ENCODE measurements around the gene FRMD3. TPM values are rescaled to one million over a fixed set of nuclear protein-coding genes. Genes with fewer than 3 reads are reported as not detected.

FRMD3 gene
- total and polyA plus RNA-seq, 10 donors: 0.82 to 45.8 (median 18.9) TPM

- intact Hi-C loops (cut with DNase I; ENCODE audit: low total_unique reads): no loop called here
These were observed 117.7 kb downstream of the FRMD3 start for GRCh38 chr9:83420486-83420885.

GRCh38 chr9:83419961-83420360, 118.2 kb downstream of the FRMD3 start:
- no peak overlapping the region for H3K27ac ChIP-seq
- peaks cover 0 to 2% (median 0%) of the 10 kb centered on the region in 8 donors for H3K9me3 ChIP-seq
- TF ChIP-seq POLR2AphosphoS5 (IDR thresholded peaks at IDR 0.05): no peak
- no peak for TF ChIP-seq POLR2A (IDR thresholded peaks at IDR 0.05)
- TF ChIP-seq CTCF (IDR thresholded peaks at IDR 0.05 in 8 of 11, conservative IDR thresholded peaks at IDR 0.05 in 3 of 11): no peak
- peaks cover 0 to 2% (median 0%) of the 10 kb centered on the region in 6 donors for H3K36me3 ChIP-seq
- H3K4me3 ChIP-seq: no peak overlapping the region
- no peaks in the 10 kb centered on the region for H3K27me3 ChIP-seq (replicated peaks in 1 of 7)
- peaks cover 0 to 7% (median 0%) of the 10 kb centered on the region in 6 donors for H3K4me1 ChIP-seq
- WGBS, 5 donors: 75 to 87% (median 78%) methylated on average over 4 of the region's 4 CpGs
- DNase-seq: no peak
- intact Hi-C loops (cut with DNase I; ENCODE audit: low total_unique reads): no loop called here

More at GRCh38 chr9:83420486-83420885, 117.7 kb downstream of the FRMD3 start:
- Histone ChIP-seq H3K4me1 (peaks cover 0 to 7% (median 0%) of the 10 kb centered on the region in 6 donors), H3K27me3 (replicated peaks in 1 of 7) (no peaks in the 10 kb centered on the region), H3K36me3 (no peaks in the 10 kb centered on the region), H3K27ac (no peak overlapping the region), H3K9me3 (no peaks in the 10 kb centered on the region), H3K4me3 (no peak overlapping the region)
- TF ChIP-seq POLR2A (IDR thresholded peaks at IDR 0.05) (no peak), POLR2AphosphoS5 (IDR thresholded peaks at IDR 0.05) (no peak), CTCF (IDR thresholded peaks at IDR 0.05 in 8 of 11, conservative IDR thresholded peaks at IDR 0.05 in 3 of 11) (no peak)
- 83 to 96% (median 92%) methylated on average over 3 of the region's 3 CpGs for WGBS, 5 donors
- DNase-seq: no peak

- Histone ChIP-seq H3K4me1 (peaks cover 0 to 7% (median 0%) of the 10 kb centered on the region in 6 donors), H3K36me3 (peaks cover 0 to 4% (median 0%) of the 10 kb centered on the region in 6 donors), H3K27me3 (replicated peaks in 1 of 7) (no peaks in the 10 kb centered on the region), H3K27ac (no peak overlapping the region), H3K4me3 (no peak overlapping the region), H3K9me3 (peaks cover 0 to 7% (median 0%) of the 10 kb centered on the region in 8 donors)
- intact Hi-C loops (cut with DNase I; ENCODE audit: low total_unique reads): no loop called here
- WGBS, 5 donors: 84 to 91% (median 88%) methylated on average over 1 of the region's 1 CpG
- DNase-seq: no peak
- TF ChIP-seq POLR2A (IDR thresholded peaks at IDR 0.05): no peak
- no peak for TF ChIP-seq CTCF (IDR thresholded peaks at IDR 0.05 in 8 of 11, conservative IDR thresholded peaks at IDR 0.05 in 3 of 11)
- no peak for TF ChIP-seq POLR2AphosphoS5 (IDR thresholded peaks at IDR 0.05)
These were observed 119.9 kb downstream of the FRMD3 start for GRCh38 chr9:83418283-83418682.

- Histone ChIP-seq H3K27ac (no peak overlapping the region), H3K4me3 (no peak overlapping the region), H3K27me3 (replicated peaks in 1 of 7) (no peaks in the 10 kb centered on the region), H3K4me1 (no peaks in the 10 kb centered on the region), H3K9me3 (peaks cover 0 to 7% (median 0%) of the 10 kb centered on the region in 8 donors), H3K36me3 (peaks cover 0 to 4% (median 0%) of the 10 kb centered on the region in 6 donors)
- TF ChIP-seq POLR2AphosphoS5 (IDR thresholded peaks at IDR 0.05) (no peak), CTCF (IDR thresholded peaks at IDR 0.05 in 8 of 11, conservative IDR thresholded peaks at IDR 0.05 in 3 of 11) (no peak), POLR2A (IDR thresholded peaks at IDR 0.05) (no peak)
- 82 to 93% (median 89%) methylated on average over 4 of the region's 4 CpGs for WGBS, 5 donors
- DNase-seq: no peak
- intact Hi-C loops (cut with DNase I; ENCODE audit: low total_unique reads): no loop called here
These were observed 124.8 kb downstream of the FRMD3 start for GRCh38 chr9:83413367-83413766.
